Thyroid gland (tissue), 4 donors: ENCODE data around the gene MAFB. TPM values are rescaled to one million over a fixed set of nuclear protein-coding genes. Genes with fewer than 3 reads are reported as not detected.

Source experiments
- DNase-seq, 2 donors: peaks; one replicate each; pipeline ENCODE4 v3.0.0-alpha.2; 2019
- H3K27ac ChIP-seq, 3 donors: fragments of 200-600 bp; sonication (generic); 1 replicate in 2 of 3; 2 replicates in 1 of 3; pipeline ENCODE4 v1.5.1; 2016 to 2019; ENCODE audit warnings: mild to moderate bottlenecking in 1 of 3, moderate library complexity in 1 of 3
- H3K27me3 ChIP-seq: fragments of 200-600 bp; sonication (generic); one replicate; pipeline ENCODE4 v1.5.1; 2019
- H3K36me3 ChIP-seq, 2 donors: fragments of 200-600 bp; sonication (generic); one replicate each; pipeline ENCODE4 v1.5.1; 2016 to 2019
- H3K4me1 ChIP-seq, 2 donors: fragments of 200-600 bp; sonication (generic); one replicate each; pipeline ENCODE4 v1.5.1; 2017 to 2019
- H3K4me3 ChIP-seq, 3 donors: fragments of 200-600 bp; sonication (generic); replicated peaks in 1 of 3; 1 replicate in 2 of 3; 2 replicates in 1 of 3; pipeline ENCODE4 v1.5.1; 2016; ENCODE audit warnings: mild to moderate bottlenecking in 1 of 3
- H3K9me3 ChIP-seq: fragments of 200-600 bp; sonication (generic); one replicate; pipeline ENCODE4 v1.5.1; 2017
- CTCF ChIP-seq, 6 experiments: fragments of 200-600 bp in 3 of 6; fragments of 450-650 bp in 3 of 6; sonication (generic) in 3 of 6; IDR thresholded peaks; one replicate each; pipeline ENCODE4 v1.5.1; 2016 to 2019; ENCODE audit warnings: antibody characterized with exemption in 6 of 6, mild to moderate bottlenecking in 2 of 6, inconsistent platforms in 1 of 6, moderate library complexity in 1 of 6
- POLR2A ChIP-seq, 2 donors: fragments of 450-650 bp; IDR thresholded peaks; one replicate each; pipeline ENCODE4 v1.6.1; 2017; ENCODE audit warnings: antibody characterized with exemption in 2 of 2, mild to moderate bottlenecking in 2 of 2, moderate library complexity in 1 of 2
- WGBS, 2 donors: methylation state at CpG; one replicate each; pipeline ENCODE4 v1.1.5; 2017; 5-methylcytosine and 5-hydroxymethylcytosine counted together
- intact Hi-C: fragments of 100-400 bp; cut with DNase I; formaldehyde crosslinking; loops from one replicate; pipeline ENCODE4 v1.15.1; 2023
- total RNA-seq, 4 donors: library from RNA; depleted of rRNA; stranded (reverse); fragments of >200 nt; gene quantifications; one replicate each; pipeline ENCODE4 v1.2.3, GENCODE V29; 2016

Gene MAFB
- total RNA-seq, 4 donors from 2014 or later = 34.4 to 46.1 (median 43.5) TPM

DNA sequence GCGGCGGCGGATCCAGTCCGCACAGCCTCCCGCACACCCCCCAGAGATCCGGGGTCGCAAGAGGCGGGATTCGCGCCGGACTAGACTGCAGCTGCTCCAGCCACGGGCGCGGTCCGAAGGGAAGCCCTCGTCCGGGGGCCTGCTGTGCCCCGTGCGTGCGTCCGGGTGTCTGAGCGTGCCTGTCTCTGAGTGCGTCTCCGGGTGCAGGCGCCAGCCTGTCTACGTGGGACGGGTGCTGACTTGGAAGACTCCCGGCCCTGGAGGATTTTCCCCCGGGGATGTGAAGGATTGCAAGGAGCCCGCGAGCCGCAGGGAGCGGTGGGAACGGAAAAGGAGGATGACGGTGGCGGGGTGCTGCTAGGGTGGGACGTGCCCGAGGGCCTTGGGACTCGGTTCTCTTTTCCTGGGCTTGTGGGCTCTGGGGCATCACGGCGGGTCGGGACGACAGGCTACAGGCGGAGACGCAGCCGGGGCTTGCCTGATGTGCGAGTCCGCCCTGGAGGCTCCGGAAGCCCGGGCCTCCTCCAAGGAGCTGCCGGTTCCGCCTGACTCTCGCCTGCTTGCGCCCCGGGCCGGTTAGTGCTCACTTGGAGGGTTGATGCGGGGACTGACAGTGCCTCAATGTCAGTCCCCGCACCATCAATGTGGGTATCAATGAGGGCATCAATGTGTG lies 5.7 kb downstream of the MAFB start:
- TF ChIP-seq POLR2A (IDR thresholded peaks at IDR 0.05) = peak in 1 of 2 donors; percentile 24
- TF ChIP-seq CTCF (IDR thresholded peaks at IDR 0.05) = no peak
- WGBS, 2 donors = 44 to 61% methylated on average over 28 to 51 of the region's 58 CpGs
- DNase-seq = peak; percentile 48 to 53
- Histone ChIP-seq H3K4me1 (peaks cover 33 to 66% of the 10 kb centered on the region in 2 donors), H3K4me3 (peak overlapping the region; percentile 6 to 26 (median 26)), H3K27ac (peak overlapping the region; percentile 75 to 98 (median 96)), H3K36me3 (no peaks in the 10 kb centered on the region), H3K27me3 (no peaks in the 10 kb centered on the region), H3K9me3 (no peaks in the 10 kb centered on the region)
- intact Hi-C loops = loop anchor here (10.0 kb wide), 1 partner anchor 931 kb away; the partner anchor contains the start of gene CHD6

DNA sequence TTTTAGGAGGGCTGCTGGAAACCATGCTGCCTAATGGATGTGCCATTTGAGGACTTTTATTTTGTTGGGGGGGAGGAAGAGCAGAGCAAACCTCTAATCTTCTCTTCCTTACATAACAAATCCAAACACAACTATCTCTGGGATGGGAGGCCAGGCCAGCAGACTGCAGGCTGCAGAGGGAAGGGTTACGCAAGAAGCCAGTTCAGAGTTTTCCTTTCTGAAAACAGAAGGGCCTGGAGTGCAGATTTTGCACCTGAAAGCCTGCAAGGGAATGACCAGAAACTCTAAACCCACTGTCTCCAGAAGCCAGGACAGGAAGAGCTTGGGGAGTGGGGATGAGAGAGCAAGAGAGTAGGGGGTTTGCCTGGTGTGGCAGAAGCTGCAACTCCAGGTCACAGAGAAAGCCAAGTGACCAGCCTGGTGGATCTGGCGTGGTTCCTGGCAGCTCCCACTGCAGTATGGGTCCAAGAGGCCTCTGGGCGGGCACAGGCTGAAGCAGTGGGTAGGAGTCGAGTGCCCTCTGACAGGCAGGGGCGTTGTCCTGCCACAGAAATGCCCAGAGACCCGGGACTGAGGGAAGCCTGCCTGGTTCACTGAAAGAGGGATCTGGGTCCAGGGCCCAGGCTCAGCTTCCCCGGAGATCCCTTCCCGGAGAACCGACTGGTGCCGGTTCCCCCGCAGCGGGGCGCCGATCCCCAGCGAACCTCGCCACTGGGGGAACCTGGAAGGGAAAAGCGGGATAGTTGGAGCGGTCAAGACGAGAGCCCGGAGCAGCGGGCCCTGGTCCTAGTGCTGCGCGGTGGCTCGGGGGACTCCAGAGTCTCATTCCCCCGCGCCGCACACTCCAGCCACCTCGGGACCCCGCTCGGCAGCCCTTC lies 6.7 kb downstream of the MAFB start:
- H3K36me3 ChIP-seq = no peaks in the 10 kb centered on the region
- DNase-seq = peak; percentile 89 to 91
- no peaks in the 10 kb centered on the region for H3K9me3 ChIP-seq
- intact Hi-C loops = loop anchor here (10.0 kb wide), 1 partner anchor 932 kb away; the partner anchor contains the start of gene CHD6
- 32 to 36% methylated on average over 25 to 30 of the region's 30 CpGs for WGBS, 2 donors
- TF ChIP-seq CTCF (IDR thresholded peaks at IDR 0.05) (peak in 1 of 6 experiments; percentile 2), POLR2A (IDR thresholded peaks at IDR 0.05) (peak in 1 of 2 donors; percentile 85)
- H3K27ac ChIP-seq = peak overlapping the region; percentile 75 to 98 (median 96)
- H3K4me1 ChIP-seq = peaks cover 43 to 75% of the 10 kb centered on the region in 2 donors
- H3K27me3 ChIP-seq = no peaks in the 10 kb centered on the region
- peak overlapping the region in 2 of 3 donors; percentile 26 for H3K4me3 ChIP-seq

DNA sequence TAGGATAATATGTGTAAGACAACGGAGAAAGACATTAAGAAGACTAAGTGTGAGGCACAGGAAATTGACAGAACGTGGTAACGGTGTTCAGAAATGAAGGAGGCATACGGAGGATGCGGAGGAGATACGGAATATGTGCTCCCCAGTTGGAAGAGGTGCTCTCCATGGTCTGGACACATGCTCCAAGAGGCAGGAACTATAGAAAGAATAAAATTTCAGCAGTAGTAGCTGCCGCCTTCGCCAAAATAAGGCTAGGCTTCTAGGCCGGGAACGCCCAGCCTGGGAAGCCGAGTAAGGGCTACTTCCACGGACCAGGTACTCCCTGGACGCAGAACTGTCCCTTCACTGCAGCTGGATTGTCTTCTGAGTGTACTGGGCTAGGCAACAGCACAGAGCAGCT lies 7.4 kb downstream of the MAFB start:
- WGBS, 2 donors = 90 to 91% methylated on average over 13 of the region's 13 CpGs
- H3K27ac ChIP-seq = peak overlapping the region; percentile 75 to 98 (median 96)
- intact Hi-C loops = loop anchor here (10.0 kb wide), 1 partner anchor 933 kb away; the partner anchor contains the start of gene CHD6

GRCh38 chr20:40681165-40681564 lies 7.9 kb downstream of the MAFB start:
- Histone ChIP-seq H3K4me1 (peaks cover 45 to 81% of the 10 kb centered on the region in 2 donors), H3K36me3 (no peaks in the 10 kb centered on the region), H3K9me3 (no peaks in the 10 kb centered on the region), H3K4me3 (no peak overlapping the region), H3K27ac (peak overlapping the region in 2 of 3 donors; percentile 96 to 98), H3K27me3 (no peaks in the 10 kb centered on the region)
- no peak for DNase-seq
- intact Hi-C loops = loop anchor here (10.0 kb wide), 1 partner anchor 934 kb away; the partner anchor contains the start of gene CHD6
- WGBS, 2 donors = 89 to 90% methylated on average over 1 of the region's 1 CpG
- TF ChIP-seq CTCF (IDR thresholded peaks at IDR 0.05) (no peak), POLR2A (IDR thresholded peaks at IDR 0.05) (no peak)

More for the DNA sequence above, 7.4 kb downstream of the MAFB start:
- Histone ChIP-seq H3K9me3 (no peaks in the 10 kb centered on the region), H3K36me3 (no peaks in the 10 kb centered on the region), H3K27me3 (no peaks in the 10 kb centered on the region), H3K4me1 (peaks cover 43 to 79% of the 10 kb centered on the region in 2 donors), H3K4me3 (no peak overlapping the region)
- no peak for DNase-seq
- no peak for TF ChIP-seq POLR2A (IDR thresholded peaks at IDR 0.05)
- TF ChIP-seq CTCF (IDR thresholded peaks at IDR 0.05) = no peak
